DOHH2 (cell line): Measurements from ENCODE around the gene PNRC2.

Experiments
- EZH2phosphoT487 ChIP-seq: fragments of 200-600 bp; sonication (generic); IDR thresholded peaks from 2 replicates; pipeline ENCODE4 v1.6.1; 2017; ENCODE audit warnings: borderline replicate concordance, mild to moderate bottlenecking, antibody characterized with exemption, low read length, moderate library complexity, mixed read lengths
- TF ChIP-seq, protein P1 (sequence below): fragments of 200-600 bp; sonication (generic); IDR thresholded peaks from one replicate; pipeline ENCODE4 v1.5.1; 2014; ENCODE audit warnings: antibody characterized with exemption, mild to moderate bottlenecking, low read depth, low read length; ENCODE audit not compliant: poor library complexity, severe bottlenecking

- TF ChIP-seq, protein P1, sequence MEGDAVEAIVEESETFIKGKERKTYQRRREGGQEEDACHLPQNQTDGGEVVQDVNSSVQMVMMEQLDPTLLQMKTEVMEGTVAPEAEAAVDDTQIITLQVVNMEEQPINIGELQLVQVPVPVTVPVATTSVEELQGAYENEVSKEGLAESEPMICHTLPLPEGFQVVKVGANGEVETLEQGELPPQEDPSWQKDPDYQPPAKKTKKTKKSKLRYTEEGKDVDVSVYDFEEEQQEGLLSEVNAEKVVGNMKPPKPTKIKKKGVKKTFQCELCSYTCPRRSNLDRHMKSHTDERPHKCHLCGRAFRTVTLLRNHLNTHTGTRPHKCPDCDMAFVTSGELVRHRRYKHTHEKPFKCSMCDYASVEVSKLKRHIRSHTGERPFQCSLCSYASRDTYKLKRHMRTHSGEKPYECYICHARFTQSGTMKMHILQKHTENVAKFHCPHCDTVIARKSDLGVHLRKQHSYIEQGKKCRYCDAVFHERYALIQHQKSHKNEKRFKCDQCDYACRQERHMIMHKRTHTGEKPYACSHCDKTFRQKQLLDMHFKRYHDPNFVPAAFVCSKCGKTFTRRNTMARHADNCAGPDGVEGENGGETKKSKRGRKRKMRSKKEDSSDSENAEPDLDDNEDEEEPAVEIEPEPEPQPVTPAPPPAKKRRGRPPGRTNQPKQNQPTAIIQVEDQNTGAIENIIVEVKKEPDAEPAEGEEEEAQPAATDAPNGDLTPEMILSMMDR = no peak
- TF ChIP-seq EZH2phosphoT487 = no peak
These were observed 51.0 kb downstream of the PNRC2 start for GRCh38 chr1:24010650-24011049.
